ENCODE measurements around the gene GNGT1.
"Not testable (repeated sequence)": the region's sequence is repeated elsewhere in the genome, so short reads cannot be mapped to it uniquely, and the experiment has no call there.

Gene GNGT1

GRCh38 chr7:93910076-93910994 is 4.0 kb downstream of the GNGT1 start:
- DNase-seq, result no peak

GRCh38 chr7:93911242-93911641 is 4.9 kb downstream of the GNGT1 start:
- not testable (repeated sequence) for DNase-seq

- not testable (repeated sequence) for DNase-seq
These were observed 5.3 kb downstream of the GNGT1 start for GRCh38 chr7:93911661-93912060.

- no peak for DNase-seq
These were observed 6.8 kb downstream of the GNGT1 start for GRCh38 chr7:93913197-93913596.

GRCh38 chr7:93914581-93915066 is 8.3 kb downstream of the GNGT1 start:
- DNase-seq, result no peak

- not testable (repeated sequence) for DNase-seq
These were observed 9.0 kb downstream of the GNGT1 start for GRCh38 chr7:93915206-93915842.

GRCh38 chr7:93915888-93916287 is 9.5 kb downstream of the GNGT1 start:
- not testable (repeated sequence) for DNase-seq

GRCh38 chr7:93916315-93916714 is 9.9 kb downstream of the GNGT1 start:
- DNase-seq, result not testable (repeated sequence)

GRCh38 chr7:93920496-93921182 is 14.3 kb downstream of the GNGT1 start:
- no peak for DNase-seq

GRCh38 chr7:93921186-93921585 is 14.8 kb downstream of the GNGT1 start:
- DNase-seq, result no peak

GRCh38 chr7:93921607-93922566 is 15.5 kb downstream of the GNGT1 start, which contains the start of gene GNG11:
TSS of gene GNG11 (plus strand) at chr7:93921735. CDS start at chr7:93922138, 403 bp downstream.
- no peak for DNase-seq

GRCh38 chr7:93923296-93923695 is 16.9 kb downstream of the GNGT1 start:
- DNase-seq, result no peak

- DNase-seq, result no peak
These were observed 17.6 kb downstream of the GNGT1 start for GRCh38 chr7:93923942-93924341.

GRCh38 chr7:93926800-93927199 is 20.4 kb downstream of the GNGT1 start:
- no peak for DNase-seq

- DNase-seq, result no peak
These were observed 21.2 kb downstream of the GNGT1 start for GRCh38 chr7:93927585-93927984.

GRCh38 chr7:93931655-93932054 is 25.3 kb downstream of the GNGT1 start:
- DNase-seq, result no peak

- DNase-seq, result no peak
These were observed 26.8 kb downstream of the GNGT1 start for GRCh38 chr7:93933156-93933555.

- DNase-seq, result no peak
These were observed 28.7 kb downstream of the GNGT1 start for GRCh38 chr7:93935102-93935501.

- DNase-seq, result no peak
These were observed 31.5 kb downstream of the GNGT1 start for GRCh38 chr7:93937818-93938217.

- no peak for DNase-seq
These were observed 31.9 kb downstream of the GNGT1 start for GRCh38 chr7:93938293-93938692.

- DNase-seq, result no peak
These were observed 35.6 kb downstream of the GNGT1 start for GRCh38 chr7:93941945-93942344.

Measured in NCI-H1694 (cell line).